Tibial nerve (tissue), 3 donors: ENCODE data around the gene CLMN.

Experiments
- POLR2A ChIP-seq, 2 donors: fragments of 450-650 bp; IDR thresholded peaks; one replicate each; pipeline ENCODE4 v1.6.1; 2017; ENCODE audit warnings: antibody characterized with exemption in 2 of 2, mild to moderate bottlenecking in 2 of 2, moderate library complexity in 2 of 2
- TF ChIP-seq, protein P1 (sequence below), 5 experiments: fragments of 200-600 bp in 3 of 5; fragments of 450-650 bp in 2 of 5; sonication (generic) in 3 of 5; IDR thresholded peaks; one replicate each; pipeline ENCODE4 v1.5.1; 2016 to 2019; ENCODE audit warnings: antibody characterized with exemption in 5 of 5, mild to moderate bottlenecking in 3 of 5, moderate library complexity in 2 of 5

DNA sequence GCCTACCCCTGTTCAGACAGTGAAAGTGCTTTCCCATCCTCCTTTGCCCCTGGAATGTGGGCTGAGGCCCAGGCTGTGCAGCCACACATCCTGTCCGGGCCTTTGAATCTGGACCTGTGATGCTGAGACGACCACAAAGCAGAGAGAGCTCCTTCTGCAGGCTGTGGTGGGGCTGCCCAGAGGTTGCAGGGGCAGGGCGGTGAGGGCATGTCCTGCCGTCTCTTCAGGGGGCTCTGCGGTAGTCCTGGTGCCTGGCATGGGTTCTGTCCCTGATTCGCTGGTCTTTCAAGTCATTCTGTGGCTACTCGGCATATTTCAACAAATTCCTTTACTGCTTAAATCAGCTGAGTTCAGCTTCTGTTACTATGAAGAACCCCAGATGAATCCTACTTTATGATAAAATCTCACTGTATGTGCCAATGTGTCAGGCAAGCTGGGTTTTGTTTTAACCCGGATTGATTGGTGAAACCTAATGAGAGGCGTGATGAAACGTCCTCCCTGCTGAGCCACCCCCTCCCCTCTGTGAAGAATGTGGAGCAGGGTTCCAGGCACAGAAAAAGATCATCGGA is 99.0 kb downstream of the CLMN start:
- TF ChIP-seq, protein P1, sequence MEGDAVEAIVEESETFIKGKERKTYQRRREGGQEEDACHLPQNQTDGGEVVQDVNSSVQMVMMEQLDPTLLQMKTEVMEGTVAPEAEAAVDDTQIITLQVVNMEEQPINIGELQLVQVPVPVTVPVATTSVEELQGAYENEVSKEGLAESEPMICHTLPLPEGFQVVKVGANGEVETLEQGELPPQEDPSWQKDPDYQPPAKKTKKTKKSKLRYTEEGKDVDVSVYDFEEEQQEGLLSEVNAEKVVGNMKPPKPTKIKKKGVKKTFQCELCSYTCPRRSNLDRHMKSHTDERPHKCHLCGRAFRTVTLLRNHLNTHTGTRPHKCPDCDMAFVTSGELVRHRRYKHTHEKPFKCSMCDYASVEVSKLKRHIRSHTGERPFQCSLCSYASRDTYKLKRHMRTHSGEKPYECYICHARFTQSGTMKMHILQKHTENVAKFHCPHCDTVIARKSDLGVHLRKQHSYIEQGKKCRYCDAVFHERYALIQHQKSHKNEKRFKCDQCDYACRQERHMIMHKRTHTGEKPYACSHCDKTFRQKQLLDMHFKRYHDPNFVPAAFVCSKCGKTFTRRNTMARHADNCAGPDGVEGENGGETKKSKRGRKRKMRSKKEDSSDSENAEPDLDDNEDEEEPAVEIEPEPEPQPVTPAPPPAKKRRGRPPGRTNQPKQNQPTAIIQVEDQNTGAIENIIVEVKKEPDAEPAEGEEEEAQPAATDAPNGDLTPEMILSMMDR (IDR thresholded peaks at IDR 0.05), result no peak
- TF ChIP-seq POLR2A (IDR thresholded peaks at IDR 0.05), result no peak
